Mesendoderm (in vitro differentiated cells): ENCODE measurements around the gene ARHGDIA. TPM values are rescaled to one million over a fixed set of nuclear protein-coding genes. Genes with fewer than 3 reads are reported as not detected.
"Not testable (repeated sequence)": the region's sequence is repeated elsewhere in the genome, so short reads cannot be mapped to it uniquely, and the experiment has no call there.

Experiments used
- DNase-seq: peaks from one replicate; pipeline ENCODE4 v3.0.0; 2013
- H2AK5ac ChIP-seq: 2 replicates; pipeline ENCODE4 v1.6.1; 2013; ENCODE audit warnings: low read length, inconsistent platforms
- H2BK120ac ChIP-seq: 2 replicates; pipeline ENCODE4 v1.6.1; 2013; ENCODE audit warnings: low read depth, mild to moderate bottlenecking, low read length, moderate library complexity, mixed read lengths
- H2BK15ac ChIP-seq: replicated peaks from 2 replicates; pipeline ENCODE4 v1.6.1; 2013; ENCODE audit warnings: low read depth, mild to moderate bottlenecking, moderate library complexity
- H2BK5ac ChIP-seq: 2 replicates; pipeline ENCODE4 v1.6.1; 2013; ENCODE audit warnings: low read length, inconsistent platforms
- H3K18ac ChIP-seq: 2 replicates; pipeline ENCODE4 v1.6.1; 2013; ENCODE audit warnings: mild to moderate bottlenecking, low read length, mixed read lengths
- H3K23ac ChIP-seq: one replicate; pipeline ENCODE4 v1.6.1; 2013; ENCODE audit warnings: low read length
- H3K27ac ChIP-seq: 2 replicates; pipeline ENCODE4 v1.5.1; 2013; ENCODE audit warnings: low read depth, mild to moderate bottlenecking, inconsistent platforms, low read length, moderate library complexity
- H3K27me3 ChIP-seq: 2 replicates; pipeline ENCODE4 v1.6.1; 2013; ENCODE audit warnings: low read length, control low read depth, mild to moderate bottlenecking, inconsistent platforms; ENCODE audit not compliant: insufficient read depth, poor library complexity
- H3K36me3 ChIP-seq: 2 replicates; pipeline ENCODE4 v1.6.1; 2013; ENCODE audit warnings: low read length, inconsistent platforms; ENCODE audit not compliant: control insufficient read depth, insufficient read depth
- H3K4ac ChIP-seq: one replicate; pipeline ENCODE4 v1.6.1; 2013; ENCODE audit warnings: low read depth, mild to moderate bottlenecking, low read length, moderate library complexity
- H3K4me1 ChIP-seq: 2 replicates; pipeline ENCODE4 v1.6.1; 2013; ENCODE audit warnings: low read depth, low read length, inconsistent platforms; ENCODE audit not compliant: control insufficient read depth
- H3K4me2 ChIP-seq: 2 replicates; pipeline ENCODE4 v1.6.1; 2013; ENCODE audit warnings: low read length
- H3K4me3 ChIP-seq: 2 replicates; pipeline ENCODE4 v1.5.1; 2013; ENCODE audit warnings: mild to moderate bottlenecking, low read length
- H3K56ac ChIP-seq: one replicate; pipeline ENCODE4 v1.6.1; 2013; ENCODE audit warnings: low read length
- H3K79me1 ChIP-seq: 2 replicates; pipeline ENCODE4 v1.6.1; 2013; ENCODE audit warnings: low read length, inconsistent platforms
- H3K79me2 ChIP-seq: 2 replicates; pipeline ENCODE4 v1.6.1; 2013; ENCODE audit warnings: mild to moderate bottlenecking, low read length; ENCODE audit not compliant: control insufficient read depth, insufficient read depth
- H3K9ac ChIP-seq: 2 replicates; pipeline ENCODE4 v1.6.1; 2013; ENCODE audit warnings: low read length, inconsistent platforms
- H4K5ac ChIP-seq: one replicate; pipeline ENCODE4 v1.6.1; 2013; ENCODE audit warnings: low read length
- H4K8ac ChIP-seq: one replicate; pipeline ENCODE4 v1.6.1; 2013; ENCODE audit warnings: low read depth, mild to moderate bottlenecking, control low read depth, low read length, moderate library complexity
- WGBS: extraction: QIAGEN DNeasy Blood & Tissue Kit; methylation state at CpG from one replicate; pipeline ENCODE4 v1.1.7; 2013; ENCODE audit warnings: low lambda C conversion rate, missing lambda C conversion rate; ENCODE audit not compliant: insufficient coverage; ENCODE audit errors: extremely low coverage; 5-methylcytosine and 5-hydroxymethylcytosine counted together
- polyA plus RNA-seq, 2 experiments: library from polyadenylated mRNA; stranded (reverse); fragments of 200-250 nt; gene quantifications; one replicate each; pipeline ENCODE4 v1.2.3, GENCODE V29; 2013

Gene ARHGDIA
- 315 TPM for polyA plus RNA-seq (2013, experiment 1 of 2)
- 325 TPM for polyA plus RNA-seq (2013, experiment 2 of 2)

DNA sequence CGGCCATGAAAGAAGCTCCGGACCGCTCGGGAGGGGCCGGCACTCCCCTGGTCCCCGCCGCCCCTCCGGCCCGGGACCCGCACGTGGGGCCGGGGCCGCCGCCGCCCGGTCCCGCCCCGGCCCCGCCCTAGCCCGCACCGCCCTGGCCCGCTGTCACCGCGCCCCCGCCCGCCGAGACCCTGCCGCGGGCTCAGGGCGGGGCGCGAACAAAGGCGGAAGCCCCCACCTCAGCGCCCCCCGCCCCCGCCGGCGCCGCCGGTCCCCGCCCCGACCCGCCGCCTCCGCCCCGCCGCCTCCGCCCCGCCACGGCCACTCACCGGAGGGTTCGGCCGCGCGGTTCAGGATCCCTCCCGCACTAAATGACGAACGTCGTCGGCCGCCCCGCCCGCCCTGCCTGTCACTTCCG, at the start of gene ARHGDIA:
ARHGDIA (minus strand) TSS at position 357 of the 406 bp plus-strand sequence. CDS start 1,407 bp downstream, outside the sequence.
- peaks cover 5% of the 10 kb centered on the region for H3K79me1 ChIP-seq
- peak within 1 kb of the TSS; percentile 96 for H3K18ac ChIP-seq
- H3K36me3 ChIP-seq = peaks cover 2% of the 10 kb centered on the region
- no peak for DNase-seq
- H3K56ac ChIP-seq = peak within 1 kb of the TSS; percentile 98
- H3K23ac ChIP-seq = peak within 1 kb of the TSS; percentile 100
- H3K27ac ChIP-seq = peak within 1 kb of the TSS; percentile 95
- H3K4me1 ChIP-seq = no peaks in the 10 kb centered on the region
- peaks cover 8% of the 10 kb centered on the region for H3K79me2 ChIP-seq
- peak within 1 kb of the TSS; percentile 100 for H3K4ac ChIP-seq
- H3K4me2 ChIP-seq = peak within 1 kb of the TSS; percentile 92
- WGBS = no CpG with 5 or more reads among the region's 64 CpGs
- H2AK5ac ChIP-seq = peak within 1 kb of the TSS; percentile 93
- H4K5ac ChIP-seq = no peak within 1 kb of the TSS
- H4K8ac ChIP-seq = peak within 1 kb of the TSS; percentile 43
- no peaks in the 10 kb centered on the region for H3K27me3 ChIP-seq
- H2BK5ac ChIP-seq = peak within 1 kb of the TSS; percentile 89
- no peak within 1 kb of the TSS for H2BK15ac ChIP-seq
- peak within 1 kb of the TSS; percentile 28 for H2BK120ac ChIP-seq
- H3K4me3 ChIP-seq = peak within 1 kb of the TSS; percentile 89
- peak within 1 kb of the TSS; percentile 97 for H3K9ac ChIP-seq

DNA sequence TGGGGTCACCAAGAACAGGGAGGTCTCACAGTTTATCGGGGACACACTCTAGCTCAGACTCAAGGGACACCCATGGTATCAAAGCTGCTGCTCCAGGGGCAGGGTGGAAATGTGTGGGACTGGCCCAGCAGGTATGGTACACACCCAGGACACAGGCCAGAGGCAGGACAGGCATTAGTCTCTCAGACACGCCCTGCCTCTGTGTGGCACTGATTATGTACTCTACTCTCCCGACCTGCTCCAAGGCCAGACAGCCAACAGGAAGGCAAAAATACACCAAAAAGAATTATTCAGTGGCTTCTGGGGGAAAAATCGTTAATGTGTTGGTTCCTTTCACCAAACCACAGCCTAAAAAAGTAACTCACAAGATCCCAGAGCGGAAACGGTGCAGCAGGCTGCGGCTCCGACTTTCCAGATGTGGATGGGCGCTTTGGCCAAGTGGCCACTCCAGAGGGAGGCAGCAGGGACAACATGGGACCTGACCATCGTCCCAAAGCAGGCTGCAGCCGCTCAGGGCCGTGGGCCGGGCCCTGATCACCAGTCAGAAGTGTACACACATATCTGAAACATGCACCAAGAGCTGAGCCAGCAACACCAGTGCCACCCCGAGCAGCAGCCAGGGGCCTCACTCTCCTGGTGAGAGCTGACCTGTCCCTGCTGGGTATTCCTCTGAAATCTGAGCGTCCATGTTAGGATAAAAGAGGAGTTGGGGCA, 47.9 kb upstream of the ARHGDIA start:
- Histone ChIP-seq H3K4me3 (no peak overlapping the region), H3K23ac (no peak overlapping the region), H2BK5ac (no peak overlapping the region), H3K56ac (no peak overlapping the region), H2BK120ac (no peak overlapping the region), H3K4me2 (no peak overlapping the region), H2AK5ac (no peak overlapping the region), H3K27ac (no peak overlapping the region), H3K9ac (no peak overlapping the region), H3K79me1 (peaks cover 35% of the 10 kb centered on the region), H3K18ac (no peak overlapping the region), H3K79me2 (peaks cover 47% of the 10 kb centered on the region), H4K8ac (no peak overlapping the region), H3K4ac (no peak overlapping the region), H2BK15ac (no peak overlapping the region), H3K27me3 (no peaks in the 10 kb centered on the region), H4K5ac (no peak overlapping the region), H3K36me3 (peaks cover 6% of the 10 kb centered on the region), H3K4me1 (peaks cover 13% of the 10 kb centered on the region)
- WGBS = no CpG with 5 or more reads among the region's 15 CpGs
- no peak for DNase-seq

DNA sequence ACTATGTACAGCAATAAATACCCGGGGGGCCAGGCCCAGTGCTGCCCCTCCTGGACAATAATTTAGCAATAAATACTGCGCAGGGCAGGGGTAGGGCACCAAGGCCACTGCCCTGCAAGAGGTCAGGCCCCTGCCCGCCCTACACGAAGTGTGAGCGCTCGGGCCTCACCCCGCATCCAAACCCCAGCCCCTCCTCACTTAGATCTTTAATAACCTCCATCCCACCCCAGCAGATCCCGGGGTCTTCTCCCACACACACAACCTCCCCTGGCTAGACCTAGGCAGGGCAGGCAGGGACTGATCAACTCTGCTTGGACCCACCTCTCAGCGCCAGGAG, 47.2 kb upstream of the ARHGDIA start:
- not testable (repeated sequence) for H3K4me2 ChIP-seq, H3K18ac ChIP-seq, H3K4me1 ChIP-seq, H4K5ac ChIP-seq, H2BK15ac ChIP-seq, H2BK120ac ChIP-seq, H4K8ac ChIP-seq, H3K27me3 ChIP-seq, H3K23ac ChIP-seq, H3K4ac ChIP-seq, H2AK5ac ChIP-seq, H3K36me3 ChIP-seq, H3K56ac ChIP-seq, H3K27ac ChIP-seq, DNase-seq, H2BK5ac ChIP-seq, H3K4me3 ChIP-seq, H3K9ac ChIP-seq
- no CpG with 5 or more reads among the region's 9 CpGs for WGBS
- H3K79me2 ChIP-seq = peaks cover 42% of the 10 kb centered on the region
- peaks cover 35% of the 10 kb centered on the region for H3K79me1 ChIP-seq

DNA sequence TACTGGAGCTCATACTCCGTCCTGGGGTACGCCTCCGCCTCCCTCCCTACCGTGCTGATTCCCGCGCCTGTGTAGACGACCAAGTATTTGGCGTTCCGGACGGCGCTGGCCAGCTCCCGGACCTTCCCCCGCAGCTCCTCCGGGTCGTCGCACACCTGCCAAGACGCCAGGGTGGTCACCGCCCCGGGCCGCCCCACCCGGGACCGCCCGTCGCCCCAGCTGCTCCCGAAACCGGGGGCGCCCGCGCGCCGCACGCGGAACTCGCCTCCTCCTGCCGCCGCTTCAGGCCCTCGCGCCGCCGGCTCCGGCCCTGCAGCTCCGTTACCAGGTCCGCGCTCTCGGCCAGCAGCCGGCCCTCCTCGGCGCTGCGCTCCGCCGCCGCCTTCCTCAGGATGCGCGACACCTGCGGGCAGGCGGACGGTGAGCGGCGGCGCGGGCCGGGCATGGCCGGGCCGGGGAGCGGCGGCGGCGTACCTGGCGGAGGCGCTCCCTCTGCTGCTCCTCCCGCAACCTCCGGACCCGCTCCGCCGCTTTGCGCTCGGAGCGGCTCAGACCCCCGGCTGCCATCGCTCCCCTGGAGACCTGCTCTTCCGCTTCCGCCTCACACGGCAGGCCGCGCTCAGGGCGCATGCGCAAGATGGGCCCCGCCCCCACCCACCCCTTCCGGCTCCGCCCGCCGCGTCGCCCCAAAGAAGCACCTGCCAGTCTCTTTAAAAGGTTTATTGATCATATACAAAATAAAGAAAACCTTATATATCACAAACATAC, 46.6 kb upstream of the ARHGDIA start, which contains the start of gene SIRT7:
SIRT7 (minus strand) TSS at position 612 of the 768 bp plus-strand sequence; CDS start at position 567, 45 bp downstream.
- Histone ChIP-seq H4K8ac (no peak within 1 kb of the TSS), H3K27ac (peak within 1 kb of the TSS; percentile 13), H3K4ac (no peak within 1 kb of the TSS), H3K4me1 (peaks cover 6% of the 10 kb centered on the region), H3K23ac (peak within 1 kb of the TSS; percentile 48), H4K5ac (no peak within 1 kb of the TSS), H3K79me2 (peaks cover 39% of the 10 kb centered on the region), H3K36me3 (peaks cover 12% of the 10 kb centered on the region), H3K9ac (peak within 1 kb of the TSS; percentile 87), H2BK15ac (no peak within 1 kb of the TSS), H3K18ac (no peak within 1 kb of the TSS), H3K79me1 (peaks cover 33% of the 10 kb centered on the region), H3K27me3 (no peaks in the 10 kb centered on the region), H2BK5ac (no peak within 1 kb of the TSS), H3K4me3 (peak within 1 kb of the TSS; percentile 75), H2BK120ac (no peak within 1 kb of the TSS), H2AK5ac (no peak within 1 kb of the TSS), H3K56ac (peak within 1 kb of the TSS; percentile 87), H3K4me2 (peak within 1 kb of the TSS; percentile 81)
- DNase-seq = peak; percentile 78
- no CpG with 5 or more reads among the region's 94 CpGs for WGBS

DNA sequence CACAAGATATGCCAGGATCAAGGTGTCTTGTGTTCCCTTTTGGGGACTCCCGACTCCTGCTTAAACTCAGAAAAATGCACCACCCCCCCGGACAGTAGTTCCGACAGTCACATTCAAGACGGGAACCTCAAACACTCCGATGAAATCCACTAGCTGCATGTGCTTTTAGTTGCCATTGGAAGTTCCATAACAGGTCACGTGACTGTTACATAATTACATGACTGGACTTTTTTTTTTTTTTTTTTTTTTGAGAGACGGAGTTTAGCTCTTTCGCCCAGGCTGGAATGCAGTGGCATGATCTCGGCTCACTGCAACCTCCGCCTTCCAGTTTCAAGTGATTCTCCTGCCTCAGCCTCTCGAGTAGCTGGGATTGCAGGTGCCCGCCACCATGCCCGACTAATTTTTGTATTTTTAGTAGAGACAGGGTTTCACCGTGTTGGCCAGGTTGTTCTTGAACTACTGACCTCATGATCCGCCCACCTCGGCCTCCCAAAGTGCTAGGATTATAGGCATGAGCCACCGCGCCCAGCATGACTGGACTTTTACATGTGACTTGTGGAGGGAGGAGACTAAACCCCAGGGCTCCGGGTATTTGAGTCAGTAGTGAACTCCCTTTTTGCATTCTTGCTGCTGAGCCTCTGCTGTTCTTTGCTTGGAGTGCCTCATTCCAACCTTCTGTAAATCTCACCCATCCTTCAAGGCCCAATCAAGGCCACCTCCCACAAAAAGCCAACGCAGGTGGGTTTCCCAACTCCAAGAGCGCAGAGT, 45.3 kb upstream of the ARHGDIA start:
- Histone ChIP-seq H3K23ac (peak overlapping the region; percentile 15), H3K27me3 (no peaks in the 10 kb centered on the region), H2AK5ac (no peak overlapping the region), H3K79me2 (peaks cover 28% of the 10 kb centered on the region), H3K56ac (peak overlapping the region; percentile 87), H4K8ac (no peak overlapping the region), H3K18ac (no peak overlapping the region), H3K27ac (no peak overlapping the region), H2BK15ac (no peak overlapping the region), H2BK120ac (no peak overlapping the region), H3K4me3 (no peak overlapping the region), H3K9ac (peak overlapping the region; percentile 87), H3K79me1 (peaks cover 27% of the 10 kb centered on the region), H3K4me2 (peak overlapping the region; percentile 81), H3K36me3 (peaks cover 10% of the 10 kb centered on the region), H3K4ac (no peak overlapping the region), H3K4me1 (peaks cover 5% of the 10 kb centered on the region), H4K5ac (no peak overlapping the region), H2BK5ac (no peak overlapping the region)
- no CpG with 5 or more reads among the region's 21 CpGs for WGBS
- peak; percentile 48 for DNase-seq
